T-cell (primary cell): ENCODE measurements around the gene CTRB2. TPM values are rescaled to one million over a fixed set of nuclear protein-coding genes. Genes with fewer than 3 reads are reported as not detected.
A peak's percentile ranks its signal among the peaks of the same experiment; 100 is the strongest.

Source experiments
- ATAC-seq, 4 experiments: fragments of 200-7000 bp in 3 of 4; fragments of 150-1000 bp in 1 of 4; cut with Tn5 transposase; replicated peaks in 1 of 4; 1 replicate in 3 of 4; 2 replicates in 1 of 4; pipeline ENCODE4 v1.10.0; 2021; ENCODE audit warnings: moderate library complexity in 3 of 4, mild to moderate bottlenecking in 2 of 4, moderate number of reproducible peaks in 1 of 4
- CTCF ChIA-PET, 2 donors: fragments of 300-600 bp; sonication (Branson Sonifier 250); formaldehyde crosslinking; loops; one replicate each; lab custom pipeline; 2022; ENCODE audit warnings: antibody characterized with exemption in 2 of 2; lab: Charles Lee
- POLR2A ChIA-PET, 2 donors: fragments of 300-600 bp; sonication (Branson Sonifier 250); formaldehyde crosslinking; loops; one replicate each; lab custom pipeline; 2022; ENCODE audit warnings: antibody characterized with exemption in 2 of 2; lab: Charles Lee
- DNase-seq, 35 experiments: peaks; one replicate each; pipeline versions ENCODE4 v3.0.0 to v3.0.0-alpha.2; 2013 to 2023
- H3K27ac ChIP-seq: one replicate; pipeline ENCODE4 v1.5.1; 2013; ENCODE audit warnings: low read length
- H3K27me3 ChIP-seq, 2 experiments: replicated peaks in 1 of 2; 1 replicate in 1 of 2; 2 replicates in 1 of 2; pipeline versions ENCODE4 v1.6.1 to v1.7.0; 2013; ENCODE audit warnings: low read length in 1 of 2, mixed read lengths in 1 of 2; ENCODE audit not compliant: control insufficient read depth in 2 of 2, insufficient read depth in 2 of 2; ENCODE audit errors: extremely low read depth in 1 of 2
- H3K36me3 ChIP-seq, 2 donors: 1 replicate in 1 of 2; 2 replicates in 1 of 2; pipeline versions ENCODE4 v1.6.1 to v1.7.0; 2013; ENCODE audit warnings: low read length in 1 of 2; ENCODE audit not compliant: control insufficient read depth in 2 of 2, insufficient read depth in 1 of 2; ENCODE audit errors: extremely low read depth in 1 of 2
- H3K4me1 ChIP-seq, 2 experiments: 1 replicate in 1 of 2; 2 replicates in 1 of 2; pipeline versions ENCODE4 v1.6.1 to v1.7.0; 2013; ENCODE audit warnings: low read length in 2 of 2, mixed read lengths in 1 of 2; ENCODE audit not compliant: insufficient read depth in 2 of 2, control insufficient read depth in 1 of 2; ENCODE audit errors: extremely low read depth in 1 of 2
- H3K4me3 ChIP-seq, 2 donors: 1 replicate in 1 of 2; 2 replicates in 1 of 2; pipeline versions ENCODE4 v1.5.1 to v1.7.0; 2013; ENCODE audit warnings: mild to moderate bottlenecking in 2 of 2, low read length in 1 of 2, moderate library complexity in 1 of 2; ENCODE audit not compliant: control insufficient read depth in 1 of 2; ENCODE audit errors: extremely low read depth in 1 of 2
- H3K9me3 ChIP-seq: 2 replicates; pipeline ENCODE4 v1.7.0; 2013
- H3K27ac Mint-ChIP-seq, 2 donors: one replicate each; pipeline ENCODE4 v1.8.0; 2020 to 2021; ENCODE audit warnings: mild to moderate bottlenecking in 2 of 2, mixed read lengths in 2 of 2
- H3K27me3 Mint-ChIP-seq, 2 donors: one replicate each; pipeline ENCODE4 v1.8.0; 2021 to 2022; ENCODE audit warnings: mixed read lengths in 2 of 2
- H3K36me3 Mint-ChIP-seq: one replicate; pipeline ENCODE4 v1.8.0; 2021; ENCODE audit warnings: mixed read lengths
- H3K4me1 Mint-ChIP-seq, 3 donors: one replicate each; pipeline ENCODE4 v1.8.0; 2020 to 2022; ENCODE audit warnings: mixed read lengths in 3 of 3, mild to moderate bottlenecking in 1 of 3
- H3K4me3 Mint-ChIP-seq, 3 donors: one replicate each; pipeline ENCODE4 v1.8.0; 2020 to 2022; ENCODE audit warnings: mild to moderate bottlenecking in 3 of 3, mixed read lengths in 3 of 3, moderate library complexity in 3 of 3
- H3K9me3 Mint-ChIP-seq, 3 donors: one replicate each; pipeline ENCODE4 v1.8.0; 2020 to 2022; ENCODE audit warnings: mixed read lengths in 3 of 3
- WGBS: methylation state at CpG from one replicate; pipeline ENCODE4 v1.1.5; 2013; ENCODE audit warnings: missing lambda C conversion rate; ENCODE audit not compliant: insufficient coverage; 5-methylcytosine and 5-hydroxymethylcytosine counted together
- total RNA-seq, 35 experiments: library from RNA in 6 of 35; stranded (reverse) in 6 of 35; fragments of 120-200 nt in 1 of 35; gene quantifications; one replicate each; pipeline versions ENCODE4 v1.2.1 to v1.2.4 and lab custom pipeline; 2013 to 2026

CTRB2 gene
- total RNA-seq, 5 donors from 2014 or later (not counting 1 experiment from before 2014, with no cell fraction given), result 14.4 to 18.7 (median 15.1) TPM; not detected in 2

DNA sequence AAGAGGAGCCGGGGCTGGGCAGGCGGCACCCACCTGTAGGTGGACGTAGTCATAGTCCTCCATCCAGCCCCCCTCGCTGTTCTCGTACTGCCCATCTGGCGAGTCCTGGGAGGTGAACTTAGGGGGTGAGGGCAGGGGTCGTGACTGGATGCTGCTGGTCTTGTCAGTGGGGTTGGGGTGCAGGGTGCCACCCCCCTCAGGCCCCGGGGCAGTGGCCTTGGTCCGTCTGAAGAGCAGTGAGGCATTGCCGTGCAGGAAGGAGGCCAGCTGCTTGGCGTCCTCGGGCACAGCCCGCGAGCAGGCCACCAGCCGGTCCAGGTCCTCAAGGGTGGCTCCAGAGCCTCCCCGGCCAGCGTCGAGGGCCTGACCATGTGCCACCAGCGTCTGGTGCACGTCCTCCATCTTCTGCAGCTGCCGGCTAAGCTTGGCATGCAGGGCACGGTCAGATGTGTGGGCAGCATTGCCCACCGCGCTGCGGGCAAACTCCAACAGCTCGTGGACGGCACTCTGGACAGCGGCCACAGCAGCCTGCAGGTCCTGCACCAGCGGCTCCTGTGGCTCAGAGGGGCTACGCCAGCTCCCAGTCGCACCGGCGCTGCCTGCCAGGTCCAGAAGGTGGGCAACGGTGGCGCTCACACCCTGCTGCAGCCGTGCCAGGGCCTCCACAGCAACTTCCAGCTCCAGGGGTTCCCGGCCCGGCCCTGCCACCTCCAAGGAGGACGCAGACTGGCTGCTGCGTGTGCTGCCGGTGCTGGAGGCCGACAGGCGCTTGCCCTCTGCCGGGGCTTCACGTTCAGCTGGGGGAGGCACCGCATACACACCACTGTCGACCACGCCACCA lies 28.1 kb upstream of the CTRB2 start:
- Mint-ChIP-seq H3K4me1 (peaks cover 2 to 6% (median 2%) of the 10 kb centered on the region in 3 donors), H3K4me3 (no peak overlapping the region), H3K27me3 (no peaks in the 10 kb centered on the region), H3K9me3 (no peaks in the 10 kb centered on the region), H3K36me3 (no peaks in the 10 kb centered on the region), H3K27ac (no peak overlapping the region)
- no peaks in the 10 kb centered on the region for H3K36me3 ChIP-seq
- WGBS, result 93% methylated on average over 46 of the region's 48 CpGs
- H3K27me3 ChIP-seq, result peaks cover 0 to 11% of the 10 kb centered on the region in 2 experiments
- H3K4me3 ChIP-seq, result no peak overlapping the region
- DNase-seq (no peak), ATAC-seq (no peak)
- no peaks in the 10 kb centered on the region for H3K9me3 ChIP-seq
- POLR2A ChIA-PET, result interaction anchor here in 1 of 2 donors (0.6 kb wide), 1 partner anchor 147 kb away, joined by 3 read pairs; no protein-coding TSS in a partner anchor
- H3K27ac ChIP-seq, result no peak overlapping the region
- CTCF ChIA-PET, result interaction anchor here in 1 of 2 donors (1.2 to 3.3 kb wide), 3 partner anchors 147 to 167 kb away, joined by 4 to 32 read pairs (median 9); no protein-coding TSS in a partner anchor
- peaks cover 0 to 12% of the 10 kb centered on the region in 2 experiments for H3K4me1 ChIP-seq

DNA sequence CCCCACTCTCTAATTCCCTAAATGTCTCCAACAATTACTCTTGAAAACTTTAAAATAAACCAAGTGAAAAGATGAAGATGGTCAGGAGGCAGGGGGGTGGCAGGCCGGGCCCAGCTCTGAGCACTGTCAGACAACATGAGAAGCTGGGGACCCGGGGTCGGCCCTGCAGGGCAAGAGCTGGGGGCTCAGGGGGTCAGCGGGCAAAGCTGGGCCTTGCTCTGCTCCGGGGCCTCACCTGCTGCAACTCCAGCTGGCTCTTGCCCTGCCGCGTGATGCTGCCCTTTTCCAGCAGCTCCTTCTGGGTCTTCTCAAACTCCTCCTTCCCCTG lies 26.6 kb upstream of the CTRB2 start:
- CTCF ChIA-PET, result interaction anchor here (0.6 to 3.3 kb wide), 25 partner anchors 8 to 231 kb away, joined by 3 to 93 read pairs (median 6); no protein-coding TSS in a partner anchor
- no peak overlapping the region for H3K4me3 Mint-ChIP-seq
- DNase-seq, result no peak
- POLR2A ChIA-PET, result no interaction called here
- H3K27me3 Mint-ChIP-seq, result no peaks in the 10 kb centered on the region
- no peak overlapping the region for H3K4me3 ChIP-seq
- peaks cover 2 to 6% (median 2%) of the 10 kb centered on the region in 3 donors for H3K4me1 Mint-ChIP-seq
- H3K36me3 Mint-ChIP-seq, result no peaks in the 10 kb centered on the region
- H3K27ac ChIP-seq, result no peak overlapping the region
- 73% methylated on average over 7 of the region's 7 CpGs for WGBS
- H3K27ac Mint-ChIP-seq, result no peak overlapping the region
- peaks cover 0 to 12% of the 10 kb centered on the region in 2 experiments for H3K4me1 ChIP-seq
- H3K36me3 ChIP-seq, result no peaks in the 10 kb centered on the region
- peak in 1 of 4 experiments; percentile 22 for ATAC-seq
- H3K9me3 Mint-ChIP-seq, result no peaks in the 10 kb centered on the region
- no peaks in the 10 kb centered on the region for H3K9me3 ChIP-seq
- H3K27me3 ChIP-seq, result peaks cover 0 to 18% of the 10 kb centered on the region in 2 experiments

DNA sequence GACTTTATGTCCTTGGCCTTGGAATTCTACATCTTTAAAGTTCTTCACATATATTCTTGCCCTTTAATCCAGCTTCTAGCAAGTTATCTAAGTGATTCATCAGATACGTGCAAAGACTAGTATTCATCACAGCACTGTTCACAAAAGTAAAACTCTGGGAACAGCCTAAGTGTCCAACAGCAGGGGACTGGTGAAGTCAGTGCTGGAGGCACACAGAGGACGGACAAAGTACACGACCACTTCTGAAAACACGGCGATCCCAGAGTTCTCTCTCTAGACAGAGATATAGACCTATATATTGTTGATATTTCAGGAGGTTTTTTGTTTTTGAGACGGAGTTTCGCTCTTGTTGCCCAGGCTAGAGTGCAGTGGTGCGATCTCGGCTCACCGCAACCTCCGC lies 24.6 kb upstream of the CTRB2 start:
- Mint-ChIP-seq H3K27ac (no peak overlapping the region), H3K27me3 (peaks cover 0 to 3% of the 10 kb centered on the region in 2 donors), H3K9me3 (no peaks in the 10 kb centered on the region), H3K4me3 (no peak overlapping the region), H3K36me3 (no peaks in the 10 kb centered on the region), H3K4me1 (peaks cover 2 to 6% (median 2%) of the 10 kb centered on the region in 3 donors)
- ChIA-PET CTCF (interaction anchor here (0.7 to 3.0 kb wide), 2 partner anchors 148 to 158 kb away, joined by 6 to 23 read pairs; no protein-coding TSS in a partner anchor), POLR2A (no interaction called here)
- peaks cover 0 to 12% of the 10 kb centered on the region in 2 experiments for H3K4me1 ChIP-seq
- WGBS, result no CpG with 5 or more reads among the region's 11 CpGs
- H3K27me3 ChIP-seq, result peaks cover 0 to 38% of the 10 kb centered on the region in 2 experiments
- no peak for DNase-seq
- H3K36me3 ChIP-seq, result no peaks in the 10 kb centered on the region
- H3K27ac ChIP-seq, result no peak overlapping the region
- no peaks in the 10 kb centered on the region for H3K9me3 ChIP-seq
- ATAC-seq, result no peak
- no peak overlapping the region for H3K4me3 ChIP-seq

DNA sequence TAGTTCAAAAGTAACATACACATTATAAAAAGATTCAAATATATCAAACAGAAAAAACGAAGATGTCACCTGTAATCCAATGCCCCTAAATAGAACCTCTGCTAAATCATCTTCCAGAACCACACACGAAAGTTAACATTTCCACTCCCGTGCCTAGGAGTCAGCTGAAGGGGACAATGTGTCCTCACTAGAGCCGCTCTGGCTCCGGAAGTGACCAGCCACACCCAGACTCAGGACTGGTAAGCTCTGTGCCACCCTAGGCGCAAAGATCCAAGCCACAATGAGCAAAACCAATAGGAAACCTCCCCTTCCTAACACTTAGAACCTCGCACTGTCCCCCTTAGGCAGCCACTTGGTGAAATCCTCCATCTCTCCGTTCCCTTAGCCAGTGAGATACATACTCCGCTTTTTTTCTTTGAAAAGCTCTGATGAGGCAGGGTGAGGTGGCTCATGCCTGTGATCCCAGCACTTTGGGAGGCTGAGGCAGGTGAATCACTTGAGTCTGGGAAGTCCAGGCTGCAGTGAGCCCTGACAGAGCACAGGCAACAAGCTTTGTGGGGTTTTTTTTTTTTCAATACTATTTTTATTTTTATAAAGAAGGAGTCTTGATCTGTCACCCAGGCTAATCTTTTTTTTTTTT lies 23.6 kb upstream of the CTRB2 start:
- POLR2A ChIA-PET, result interaction anchor here in 1 of 2 donors (0.6 kb wide), 1 partner anchor 287 kb away, joined by 6 read pairs; no protein-coding TSS in a partner anchor
- H3K36me3 Mint-ChIP-seq, result no peaks in the 10 kb centered on the region
- Histone ChIP-seq H3K9me3 (no peaks in the 10 kb centered on the region), H3K36me3 (no peaks in the 10 kb centered on the region), H3K27me3 (peaks cover 0 to 41% of the 10 kb centered on the region in 2 experiments), H3K4me3 (no peak overlapping the region), H3K4me1 (peaks cover 0 to 9% of the 10 kb centered on the region in 2 experiments), H3K27ac (no peak overlapping the region)
- peak overlapping the region in 1 of 2 donors; percentile 22 for H3K27ac Mint-ChIP-seq
- CTCF ChIA-PET, result interaction anchor here (0.6 to 0.7 kb wide), 3 partner anchors 102 to 172 kb away, joined by 3 to 7 read pairs (median 6); no protein-coding TSS in a partner anchor
- H3K4me3 Mint-ChIP-seq, result no peak overlapping the region
- no peaks in the 10 kb centered on the region for H3K9me3 Mint-ChIP-seq
- peaks cover 0 to 4% of the 10 kb centered on the region in 2 donors for H3K27me3 Mint-ChIP-seq
- DNase-seq (no peak), ATAC-seq (no peak)
- H3K4me1 Mint-ChIP-seq, result peaks cover 2 to 6% (median 2%) of the 10 kb centered on the region in 3 donors
- WGBS, result 87% methylated on average over 8 of the region's 9 CpGs

GRCh38 chr16:75229172-75230031 lies 22.4 kb upstream of the CTRB2 start:
- H3K27me3 Mint-ChIP-seq, result peaks cover 0 to 7% of the 10 kb centered on the region in 2 donors
- H3K36me3 Mint-ChIP-seq, result no peaks in the 10 kb centered on the region
- Histone ChIP-seq H3K4me3 (no peak overlapping the region), H3K9me3 (no peaks in the 10 kb centered on the region), H3K27me3 (peaks cover 0 to 41% of the 10 kb centered on the region in 2 experiments), H3K36me3 (no peaks in the 10 kb centered on the region), H3K4me1 (peaks cover 0 to 9% of the 10 kb centered on the region in 2 experiments), H3K27ac (no peak overlapping the region)
- peaks cover 2 to 6% (median 2%) of the 10 kb centered on the region in 3 donors for H3K4me1 Mint-ChIP-seq
- WGBS, result 91% methylated on average over 48 of the region's 48 CpGs
- DNase-seq (no peak), ATAC-seq (no peak)
- no peaks in the 10 kb centered on the region for H3K9me3 Mint-ChIP-seq
- ChIA-PET CTCF (interaction anchor here in 1 of 2 donors (0.5 kb wide), 1 partner anchor 165 kb away, joined by 3 read pairs; no protein-coding TSS in a partner anchor), POLR2A (no interaction called here)
- no peak overlapping the region for H3K4me3 Mint-ChIP-seq
- H3K27ac Mint-ChIP-seq, result no peak overlapping the region
